WTC11 (cell line): ENCODE data around the gene ADAMTS12. TPM values are rescaled to one million over a fixed set of nuclear protein-coding genes. Genes with fewer than 3 reads are reported as not detected.

Experiments
- ATAC-seq: fragments of 200-7000 bp; cut with Tn5 transposase; 2 replicates; pipeline ENCODE4 v1.10.0; 2021; ENCODE audit warnings: mild to moderate bottlenecking, moderate library complexity
- CTCF ChIA-PET: fragments of 300-600 bp; sonication (Branson Sonifier 250); formaldehyde crosslinking; loops from one replicate; lab custom pipeline; 2021; ENCODE audit warnings: antibody characterized with exemption; lab: Charles Lee
- POLR2A ChIA-PET: fragments of 350-600 bp; sonication (Branson Sonifier 250); formaldehyde crosslinking; loops from one replicate; lab custom pipeline; 2021; ENCODE audit warnings: antibody characterized with exemption; lab: Charles Lee
- DNase-seq: peaks from one replicate; pipeline ENCODE4 v3.0.0; 2021; ENCODE audit warnings: low spot score
- H3K27ac Mint-ChIP-seq: 2 replicates; pipeline ENCODE4 v1.8.0; 2021; ENCODE audit warnings: mixed read lengths
- H3K27me3 Mint-ChIP-seq: 2 replicates; pipeline ENCODE4 v1.8.0; 2021; ENCODE audit warnings: low read depth, mild to moderate bottlenecking, moderate library complexity, mixed read lengths
- H3K36me3 Mint-ChIP-seq: 2 replicates; pipeline ENCODE4 v1.8.0; 2021; ENCODE audit warnings: mixed read lengths
- H3K4me1 Mint-ChIP-seq: 2 replicates; pipeline ENCODE4 v1.8.0; 2022; ENCODE audit warnings: mixed read lengths
- H3K4me3 Mint-ChIP-seq: 2 replicates; pipeline ENCODE4 v1.8.0; 2021; ENCODE audit warnings: mild to moderate bottlenecking, moderate library complexity, mixed read lengths
- H3K9me3 Mint-ChIP-seq: 2 replicates; pipeline ENCODE4 v1.8.0; 2021; ENCODE audit warnings: mixed read lengths
- ELF4 ChIP-seq: sonication (generic); formaldehyde crosslinking; IDR thresholded peaks from 2 replicates; pipeline ENCODE4 v1.8.1; 2022; ENCODE audit warnings: low read depth, mild to moderate bottlenecking, moderate library complexity, missing genetic modification reagents
- ESRRA ChIP-seq: sonication (generic); formaldehyde crosslinking; IDR thresholded peaks from 2 replicates; pipeline ENCODE4 v1.8.1; 2022; ENCODE audit warnings: mild to moderate bottlenecking, missing genetic modification reagents, borderline replicate concordance
- FOXK1 ChIP-seq: sonication (generic); formaldehyde crosslinking; IDR thresholded peaks from 2 replicates; pipeline ENCODE4 v1.8.0; 2022; ENCODE audit warnings: mild to moderate bottlenecking, moderate library complexity, missing genetic modification reagents
- GRHL2 ChIP-seq: fragments of 250-450 bp; sonication (Bioruptor Pico); IDR thresholded peaks from 2 replicates; pipeline ENCODE4 v1.8.0; 2022; ENCODE audit warnings: mild to moderate bottlenecking, moderate library complexity; ENCODE audit not compliant: insufficient replicate concordance, severe bottlenecking
- GTF2I ChIP-seq: fragments of 250-450 bp; sonication (Bioruptor Pico); conservative IDR thresholded peaks from 2 replicates; pipeline ENCODE4 v1.4.0; 2021; ENCODE audit warnings: mild to moderate bottlenecking
- HMGA2 ChIP-seq: fragments of 250-450 bp; sonication (Bioruptor Pico); IDR thresholded peaks from 2 replicates; pipeline ENCODE4 v1.4.0; 2021; ENCODE audit warnings: mild to moderate bottlenecking, moderate library complexity
- JUN ChIP-seq: sonication (generic); formaldehyde crosslinking; IDR thresholded peaks from 2 replicates; pipeline ENCODE4 v1.8.0; 2023; ENCODE audit warnings: mild to moderate bottlenecking, missing genetic modification reagents
- MXD4 ChIP-seq: fragments of 250-450 bp; sonication (Bioruptor Pico); IDR thresholded peaks from 2 replicates; pipeline ENCODE4 v1.8.0; 2021; ENCODE audit warnings: mild to moderate bottlenecking, moderate library complexity, borderline replicate concordance
- MYBL2 ChIP-seq: sonication (generic); formaldehyde crosslinking; IDR thresholded peaks from 2 replicates; pipeline ENCODE4 v1.8.1; 2023; ENCODE audit warnings: mild to moderate bottlenecking, moderate library complexity, missing genetic modification reagents
- NFYB ChIP-seq: sonication (generic); formaldehyde crosslinking; conservative IDR thresholded peaks from 2 replicates; pipeline ENCODE4 v1.8.0; 2022; ENCODE audit warnings: low read depth, missing genetic modification reagents
- SMAD4 ChIP-seq: sonication (generic); formaldehyde crosslinking; IDR thresholded peaks from 2 replicates; pipeline ENCODE4 v1.8.0; 2022; ENCODE audit warnings: mild to moderate bottlenecking, missing genetic modification reagents
- TEAD1 ChIP-seq: sonication (generic); formaldehyde crosslinking; IDR thresholded peaks from 2 replicates; pipeline ENCODE4 v1.8.0; 2022; ENCODE audit warnings: mild to moderate bottlenecking, missing genetic modification reagents
- ZNF396 ChIP-seq: fragments of 250-450 bp; sonication (Bioruptor Pico); IDR thresholded peaks from 2 replicates; pipeline ENCODE4 v1.8.0; 2021; ENCODE audit warnings: mild to moderate bottlenecking, moderate library complexity, borderline replicate concordance
- ZNF416 ChIP-seq: fragments of 250-450 bp; sonication (Bioruptor Pico); IDR thresholded peaks from 2 replicates; pipeline ENCODE4 v1.9.0; 2021; ENCODE audit warnings: mild to moderate bottlenecking, inconsistent platforms
- ZNF423 ChIP-seq: fragments of 250-450 bp; sonication (Bioruptor Pico); IDR thresholded peaks from 2 replicates; pipeline ENCODE4 v2.1.2; 2022; ENCODE audit warnings: mild to moderate bottlenecking, moderate library complexity
- total RNA-seq: library from RNA; stranded (reverse); gene quantifications from 3 replicates; pipeline ENCODE4 v1.2.3, GENCODE V29; 2021
- TF ChIP-seq, protein P1 (sequence below): sonication (generic); formaldehyde crosslinking; IDR thresholded peaks from 2 replicates; pipeline ENCODE4 v1.8.1; 2022; ENCODE audit warnings: mild to moderate bottlenecking, moderate library complexity, missing genetic modification reagents
- TF ChIP-seq, protein P2 (sequence below): fragments of 250-450 bp; sonication (Bioruptor Pico); IDR thresholded peaks from 2 replicates; pipeline ENCODE4 v1.9.0; 2021; ENCODE audit warnings: moderate library complexity, mild to moderate bottlenecking, inconsistent platforms, borderline replicate concordance
- TF ChIP-seq, protein P3 (sequence below): sonication (generic); formaldehyde crosslinking; IDR thresholded peaks from 2 replicates; pipeline ENCODE4 v1.8.0; 2023; ENCODE audit warnings: missing genetic modification reagents, mild to moderate bottlenecking, borderline replicate concordance

ADAMTS12 gene
- total RNA-seq, 1 experiment from 2014 or later = 13.5 TPM

DNA sequence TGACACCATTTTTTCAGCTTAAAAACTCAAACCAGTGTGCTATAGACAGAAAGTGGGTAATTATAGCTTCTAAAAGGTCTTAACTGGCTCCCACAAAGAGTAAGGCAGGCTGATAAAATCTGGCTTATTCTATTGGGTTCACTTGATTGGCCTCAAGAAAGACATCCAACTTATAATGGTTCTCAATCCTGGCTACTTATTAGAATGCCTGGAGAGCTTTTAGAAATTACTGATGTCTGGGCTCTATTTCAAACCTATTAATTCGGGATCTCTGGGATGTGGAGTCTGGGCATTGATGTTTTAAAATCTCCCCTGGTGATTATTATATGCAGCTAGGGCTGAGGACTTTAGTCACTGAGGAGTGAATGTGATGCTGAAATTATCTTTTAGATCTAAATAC is 263.0 kb downstream of the ADAMTS12 start:
- Mint-ChIP-seq H3K27me3 (no peaks in the 10 kb centered on the region), H3K27ac (no peak overlapping the region), H3K4me1 (peaks cover 4% of the 10 kb centered on the region), H3K36me3 (no peaks in the 10 kb centered on the region), H3K4me3 (no peak overlapping the region), H3K9me3 (no peaks in the 10 kb centered on the region)
- ChIA-PET CTCF (interaction anchor here (1.0 kb wide), 1 partner anchor 40 kb away, joined by 4 read pairs; no protein-coding TSS in a partner anchor), POLR2A (no interaction called here)
- ATAC-seq (no peak), DNase-seq (no peak)
- TF ChIP-seq HMGA2 (CRISPR knock-in tag) (no peak), GRHL2 (CRISPR knock-in tag) (no peak), MXD4 (CRISPR knock-in tag) (no peak)

DNA sequence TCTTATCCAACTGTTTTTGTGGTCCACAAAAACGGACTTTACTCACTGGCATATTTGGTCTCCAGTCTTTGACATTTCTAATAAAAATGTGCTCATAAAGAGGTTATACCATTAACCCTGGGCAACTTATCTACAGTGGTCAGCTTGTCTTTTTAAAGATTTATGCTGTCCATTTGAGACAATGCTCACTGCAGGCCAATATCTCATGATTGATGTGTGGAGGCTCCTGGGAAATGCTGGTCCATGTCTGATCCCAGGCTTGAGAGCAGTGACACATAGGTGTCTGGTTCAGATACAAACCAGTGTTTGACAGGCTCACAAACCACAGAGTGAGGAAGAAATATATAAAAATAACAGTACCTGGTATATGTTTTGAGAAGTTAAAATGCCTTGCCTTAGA is 270.3 kb downstream of the ADAMTS12 start:
- CTCF ChIA-PET = no interaction called here
- POLR2A ChIA-PET = no interaction called here
- no peak for ATAC-seq

DNA sequence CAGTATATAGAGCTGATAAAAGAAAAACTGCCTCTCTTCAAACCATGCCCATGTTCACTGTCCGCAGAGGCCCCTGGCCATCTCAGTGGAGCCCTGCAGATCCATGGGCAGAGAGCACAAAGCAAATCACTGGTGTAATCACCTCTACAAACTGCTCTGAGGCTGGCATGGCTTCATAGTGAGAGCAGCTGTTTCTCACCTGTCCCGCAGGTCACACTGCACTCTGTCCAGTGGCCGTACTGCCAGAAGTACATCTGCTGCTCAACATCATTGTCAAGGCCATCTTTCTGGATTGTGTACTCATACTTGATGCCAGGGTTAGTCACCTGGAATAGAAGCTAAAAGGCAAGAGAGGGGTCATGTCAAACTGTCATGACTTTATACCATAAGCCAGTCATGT is 277.8 kb downstream of the ADAMTS12 start:
- Mint-ChIP-seq H3K4me1 (no peaks in the 10 kb centered on the region), H3K4me3 (no peak overlapping the region), H3K36me3 (no peaks in the 10 kb centered on the region; the same call in 1 of the 2 replicates), H3K27ac (no peak overlapping the region), H3K27me3 (no peaks in the 10 kb centered on the region), H3K9me3 (no peaks in the 10 kb centered on the region)
- DNase-seq (no peak), ATAC-seq (no peak)
- no peak for TF ChIP-seq MYBL2 (CRISPR knock-in tag)
- ChIA-PET CTCF (no interaction called here), POLR2A (no interaction called here)

More for the DNA sequence above, 270.3 kb downstream of the ADAMTS12 start:
- Mint-ChIP-seq H3K36me3 (no peaks in the 10 kb centered on the region), H3K9me3 (no peaks in the 10 kb centered on the region), H3K4me1 (no peaks in the 10 kb centered on the region), H3K4me3 (no peak overlapping the region), H3K27me3 (no peaks in the 10 kb centered on the region), H3K27ac (no peak overlapping the region)
- no peak for DNase-seq
- TF ChIP-seq MXD4 (CRISPR knock-in tag) (no peak), ELF4 (CRISPR knock-in tag) (no peak), ZNF416 (no peak), NFYB (CRISPR knock-in tag) (no peak), SMAD4 (no peak), ZNF423 (CRISPR knock-in tag) (no peak), GTF2I (CRISPR knock-in tag) (no peak), ESRRA (no peak)
- TF ChIP-seq, protein P1, sequence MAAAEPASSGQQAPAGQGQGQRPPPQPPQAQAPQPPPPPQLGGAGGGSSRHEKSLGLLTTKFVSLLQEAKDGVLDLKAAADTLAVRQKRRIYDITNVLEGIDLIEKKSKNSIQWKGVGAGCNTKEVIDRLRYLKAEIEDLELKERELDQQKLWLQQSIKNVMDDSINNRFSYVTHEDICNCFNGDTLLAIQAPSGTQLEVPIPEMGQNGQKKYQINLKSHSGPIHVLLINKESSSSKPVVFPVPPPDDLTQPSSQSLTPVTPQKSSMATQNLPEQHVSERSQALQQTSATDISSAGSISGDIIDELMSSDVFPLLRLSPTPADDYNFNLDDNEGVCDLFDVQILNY (CRISPR knock-in tag) = no peak
- TF ChIP-seq, protein P2, sequence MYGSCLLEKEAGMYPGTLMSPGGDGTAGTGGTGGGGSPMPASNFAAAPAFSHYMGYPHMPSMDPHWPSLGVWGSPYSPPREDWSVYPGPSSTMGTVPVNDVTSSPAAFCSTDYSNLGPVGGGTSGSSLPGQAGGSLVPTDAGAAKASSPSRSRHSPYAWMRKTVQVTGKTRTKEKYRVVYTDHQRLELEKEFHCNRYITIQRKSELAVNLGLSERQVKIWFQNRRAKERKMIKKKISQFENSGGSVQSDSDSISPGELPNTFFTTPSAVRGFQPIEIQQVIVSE (CRISPR knock-in tag) = no peak
- TF ChIP-seq, protein P3, sequence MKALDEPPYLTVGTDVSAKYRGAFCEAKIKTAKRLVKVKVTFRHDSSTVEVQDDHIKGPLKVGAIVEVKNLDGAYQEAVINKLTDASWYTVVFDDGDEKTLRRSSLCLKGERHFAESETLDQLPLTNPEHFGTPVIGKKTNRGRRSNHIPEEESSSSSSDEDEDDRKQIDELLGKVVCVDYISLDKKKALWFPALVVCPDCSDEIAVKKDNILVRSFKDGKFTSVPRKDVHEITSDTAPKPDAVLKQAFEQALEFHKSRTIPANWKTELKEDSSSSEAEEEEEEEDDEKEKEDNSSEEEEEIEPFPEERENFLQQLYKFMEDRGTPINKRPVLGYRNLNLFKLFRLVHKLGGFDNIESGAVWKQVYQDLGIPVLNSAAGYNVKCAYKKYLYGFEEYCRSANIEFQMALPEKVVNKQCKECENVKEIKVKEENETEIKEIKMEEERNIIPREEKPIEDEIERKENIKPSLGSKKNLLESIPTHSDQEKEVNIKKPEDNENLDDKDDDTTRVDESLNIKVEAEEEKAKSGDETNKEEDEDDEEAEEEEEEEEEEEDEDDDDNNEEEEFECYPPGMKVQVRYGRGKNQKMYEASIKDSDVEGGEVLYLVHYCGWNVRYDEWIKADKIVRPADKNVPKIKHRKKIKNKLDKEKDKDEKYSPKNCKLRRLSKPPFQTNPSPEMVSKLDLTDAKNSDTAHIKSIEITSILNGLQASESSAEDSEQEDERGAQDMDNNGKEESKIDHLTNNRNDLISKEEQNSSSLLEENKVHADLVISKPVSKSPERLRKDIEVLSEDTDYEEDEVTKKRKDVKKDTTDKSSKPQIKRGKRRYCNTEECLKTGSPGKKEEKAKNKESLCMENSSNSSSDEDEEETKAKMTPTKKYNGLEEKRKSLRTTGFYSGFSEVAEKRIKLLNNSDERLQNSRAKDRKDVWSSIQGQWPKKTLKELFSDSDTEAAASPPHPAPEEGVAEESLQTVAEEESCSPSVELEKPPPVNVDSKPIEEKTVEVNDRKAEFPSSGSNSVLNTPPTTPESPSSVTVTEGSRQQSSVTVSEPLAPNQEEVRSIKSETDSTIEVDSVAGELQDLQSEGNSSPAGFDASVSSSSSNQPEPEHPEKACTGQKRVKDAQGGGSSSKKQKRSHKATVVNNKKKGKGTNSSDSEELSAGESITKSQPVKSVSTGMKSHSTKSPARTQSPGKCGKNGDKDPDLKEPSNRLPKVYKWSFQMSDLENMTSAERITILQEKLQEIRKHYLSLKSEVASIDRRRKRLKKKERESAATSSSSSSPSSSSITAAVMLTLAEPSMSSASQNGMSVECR (CRISPR knock-in tag) = no peak

DNA sequence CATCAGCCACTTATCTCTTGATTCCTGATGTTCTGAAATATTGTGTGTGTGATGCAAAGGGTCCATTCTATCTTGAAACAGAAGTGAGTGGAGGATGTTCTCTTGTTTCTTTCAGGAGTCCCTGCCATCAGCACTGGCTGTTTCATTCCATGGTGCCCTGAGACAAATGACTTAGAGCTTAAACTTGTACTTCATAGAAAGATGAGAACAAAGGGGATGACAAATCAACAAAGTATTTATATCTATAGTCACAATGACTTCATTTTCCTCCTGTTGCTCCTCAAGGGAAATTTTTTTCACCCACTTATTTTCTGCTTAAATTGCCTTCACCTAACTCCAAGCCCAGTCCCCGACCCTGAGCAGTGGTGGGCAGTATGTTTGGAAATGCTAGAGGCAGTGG is 279.4 kb downstream of the ADAMTS12 start:
- no peak overlapping the region for H3K4me3 Mint-ChIP-seq
- ChIA-PET CTCF (no interaction called here), POLR2A (no interaction called here)
- H3K36me3 Mint-ChIP-seq = no peaks in the 10 kb centered on the region; the same call in 1 of the 2 replicates
- H3K9me3 Mint-ChIP-seq = no peaks in the 10 kb centered on the region
- H3K27ac Mint-ChIP-seq = no peak overlapping the region; the same call in 1 of the 2 replicates
- H3K4me1 Mint-ChIP-seq = no peaks in the 10 kb centered on the region
- no peak for ATAC-seq
- DNase-seq = no peak
- no peaks in the 10 kb centered on the region for H3K27me3 Mint-ChIP-seq
- TF ChIP-seq, protein P3 (CRISPR knock-in tag) = no peak
- TF ChIP-seq JUN (no peak), SMAD4 (no peak), TEAD1 (CRISPR knock-in tag) (no peak), FOXK1 (CRISPR knock-in tag) (no peak), ZNF396 (CRISPR knock-in tag) (no peak)
- TF ChIP-seq, all 79 proteins: peak for 0
